H1 (cell line): ENCODE measurements around the gene ANP32B. TPM values are rescaled to one million over a fixed set of nuclear protein-coding genes. Genes with fewer than 3 reads are reported as not detected.

Experiments used
- BRCA1 ChIP-seq: IDR thresholded peaks from 2 replicates; pipeline ENCODE4 v1.6.1; 2012; ENCODE audit warnings: low read depth, low read length, improper control_type of control experiment
- SAP30 ChIP-seq: fragments of 300-600 bp; sonication (generic); IDR thresholded peaks from 2 replicates; pipeline ENCODE4 v1.7.1; 2012; ENCODE audit warnings: low read length, moderate library complexity, mild to moderate bottlenecking, inconsistent platforms; ENCODE audit not compliant: insufficient read depth, insufficient replicate concordance
- polyA plus RNA-seq, 7 experiments: library from polyadenylated mRNA; depleted of rRNA in 3 of 7; stranded (reverse) in 5 of 7; unstranded in 2 of 7; fragments of >200 nt in 5 of 7; fragments of 200-250 nt in 2 of 7; gene quantifications; 1 replicate in 5 of 7; 2 replicates in 1 of 7; 4 replicates in 1 of 7; pipeline versions ENCODE4 v1.2.1 to v1.2.3, GENCODE V29; 2011 to 2013; ENCODE audit warnings: missing spikeins in 2 of 7, mixed read lengths in 2 of 7
- total RNA-seq: library from RNA; stranded (reverse); fragmentation: NEBNext Ultra II Directional; extraction: Animal tissue kit (Norgen Biotek cat#: 25700); gene quantifications from 2 replicates; pipeline ENCODE4 v1.2.1, GENCODE V29; 2021
- TF ChIP-seq, protein P1 (sequence below): IDR thresholded peaks from 2 replicates; pipeline ENCODE4 v1.6.1; 2011; ENCODE audit warnings: low read depth, mild to moderate bottlenecking, low read length; ENCODE audit not compliant: insufficient read depth

Gene ANP32B
- total and polyA plus RNA-seq, 2 of the 8 experiments (the other 6 are each of a cell fraction or from before 2014, with no cell fraction given) = 7.6 to 88.1 TPM

- TF ChIP-seq, protein P1, sequence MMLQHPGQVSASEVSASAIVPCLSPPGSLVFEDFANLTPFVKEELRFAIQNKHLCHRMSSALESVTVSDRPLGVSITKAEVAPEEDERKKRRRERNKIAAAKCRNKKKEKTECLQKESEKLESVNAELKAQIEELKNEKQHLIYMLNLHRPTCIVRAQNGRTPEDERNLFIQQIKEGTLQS = no peak
- TF ChIP-seq BRCA1 (no peak), SAP30 (no peak)
These were observed 9.1 kb downstream of the ANP32B start (continued) for GRCh38 chr9:97992219-97992618.
